DND-41 (cell line): ENCODE data around the gene IDH3B.

Source experiments
- EZH2 ChIP-seq: IDR thresholded peaks from 3 replicates; pipeline ENCODE4 v1.6.1; 2012; ENCODE audit warnings: borderline replicate concordance, low read depth, mild to moderate bottlenecking, moderate library complexity, low read length, inconsistent platforms; ENCODE audit not compliant: severe bottlenecking
- TF ChIP-seq, protein P1 (sequence below): IDR thresholded peaks from 2 replicates; pipeline ENCODE4 v1.5.1; 2012; ENCODE audit warnings: borderline replicate concordance, low read length, moderate library complexity, mild to moderate bottlenecking; ENCODE audit not compliant: poor library complexity, severe bottlenecking; ENCODE audit errors: extremely low read depth

DNA sequence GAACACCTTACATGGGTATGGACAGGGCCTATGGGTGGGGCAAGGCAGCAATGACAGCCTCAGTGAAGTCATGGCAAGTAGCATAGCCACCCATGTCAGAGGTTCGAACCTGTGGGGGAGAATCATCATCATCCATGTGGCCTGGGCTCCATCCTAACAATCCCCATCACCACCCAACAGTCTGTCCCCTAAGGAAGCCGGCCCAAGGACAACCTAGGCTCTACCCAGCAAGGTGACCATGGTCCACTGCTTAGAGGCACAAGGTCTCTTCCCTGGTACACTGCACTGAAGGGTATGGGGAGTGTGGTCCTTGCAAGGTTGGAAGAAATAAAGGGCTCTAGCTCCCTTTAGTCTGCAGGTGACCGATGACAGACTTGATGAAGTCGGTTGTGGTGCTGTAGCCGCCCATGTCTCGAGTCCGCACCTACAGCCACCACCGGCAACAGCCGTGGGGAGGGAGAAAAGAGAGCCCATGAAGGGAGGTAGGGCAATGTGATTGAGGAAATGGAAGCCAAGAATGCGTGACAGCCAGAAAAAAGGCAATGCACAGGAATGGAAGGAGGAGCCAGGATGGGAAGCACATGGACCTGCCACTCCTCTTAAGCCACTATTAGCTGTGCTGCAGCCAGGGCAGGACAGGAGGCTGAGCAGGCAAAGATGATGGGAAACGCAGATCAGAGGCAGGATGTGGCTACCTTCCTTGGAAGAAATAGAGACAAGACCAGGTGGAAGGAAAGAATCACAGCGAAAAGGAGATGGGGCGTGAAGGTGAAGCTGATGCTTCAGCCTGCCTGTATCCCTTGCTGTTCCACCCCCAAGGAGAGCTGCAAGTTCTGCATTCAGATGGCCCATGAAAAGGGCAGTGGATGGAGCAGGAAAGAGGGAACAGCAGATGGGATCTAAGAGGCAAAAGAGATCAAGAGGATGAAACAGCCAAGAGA is 5.3 kb downstream of the IDH3B start:
- TF ChIP-seq, protein P1, sequence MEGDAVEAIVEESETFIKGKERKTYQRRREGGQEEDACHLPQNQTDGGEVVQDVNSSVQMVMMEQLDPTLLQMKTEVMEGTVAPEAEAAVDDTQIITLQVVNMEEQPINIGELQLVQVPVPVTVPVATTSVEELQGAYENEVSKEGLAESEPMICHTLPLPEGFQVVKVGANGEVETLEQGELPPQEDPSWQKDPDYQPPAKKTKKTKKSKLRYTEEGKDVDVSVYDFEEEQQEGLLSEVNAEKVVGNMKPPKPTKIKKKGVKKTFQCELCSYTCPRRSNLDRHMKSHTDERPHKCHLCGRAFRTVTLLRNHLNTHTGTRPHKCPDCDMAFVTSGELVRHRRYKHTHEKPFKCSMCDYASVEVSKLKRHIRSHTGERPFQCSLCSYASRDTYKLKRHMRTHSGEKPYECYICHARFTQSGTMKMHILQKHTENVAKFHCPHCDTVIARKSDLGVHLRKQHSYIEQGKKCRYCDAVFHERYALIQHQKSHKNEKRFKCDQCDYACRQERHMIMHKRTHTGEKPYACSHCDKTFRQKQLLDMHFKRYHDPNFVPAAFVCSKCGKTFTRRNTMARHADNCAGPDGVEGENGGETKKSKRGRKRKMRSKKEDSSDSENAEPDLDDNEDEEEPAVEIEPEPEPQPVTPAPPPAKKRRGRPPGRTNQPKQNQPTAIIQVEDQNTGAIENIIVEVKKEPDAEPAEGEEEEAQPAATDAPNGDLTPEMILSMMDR = no peak
- TF ChIP-seq EZH2 = no peak
